H1 (cell line): ENCODE results near the gene ACLY. TPM values are rescaled to one million over a fixed set of nuclear protein-coding genes. Genes with fewer than 3 reads are reported as not detected.
A peak's percentile ranks its signal among the peaks of the same experiment; 100 is the strongest.

ENCODE experiments used
- CTCF ChIA-PET: fragments of 300-600 bp; sonication (Branson Sonifier 250); formaldehyde crosslinking; loops from one replicate; lab custom pipeline; 2021; ENCODE audit not compliant: partially characterized antibody; lab: Charles Lee
- POLR2A ChIA-PET: fragments of 300-600 bp; sonication (Branson Sonifier 250); formaldehyde crosslinking; loops from one replicate; lab custom pipeline; 2021; ENCODE audit warnings: inconsistent platforms; ENCODE audit not compliant: partially characterized antibody; lab: Charles Lee
- DNase-seq, 2 experiments: peaks; one replicate each; pipeline versions ENCODE4 v3.0.0 to v3.0.0-alpha.2; 2010 to 2022; ENCODE audit warnings: low spot score in 2 of 2, low read depth in 1 of 2, mixed read lengths in 1 of 2
- FAIRE-seq: peaks from 2 replicates; lab custom pipeline; 2011; peaks lifted over from hg19 to GRCh38; lab: Jason Lieb, UNC
- H2AFZ ChIP-seq: 2 replicates; pipeline ENCODE4 v1.8.1; 2012; ENCODE audit warnings: low read length, inconsistent platforms
- H2AK5ac ChIP-seq: 2 replicates; pipeline ENCODE4 v1.6.1; 2013; ENCODE audit warnings: low read depth, low read length
- H2BK120ac ChIP-seq: replicated peaks from 2 replicates; pipeline ENCODE3; 2013; ENCODE audit warnings: low read depth, low read length, inconsistent platforms
- H2BK12ac ChIP-seq: 2 replicates; pipeline ENCODE4 v1.6.1; 2013; ENCODE audit warnings: low read depth, low read length
- H2BK15ac ChIP-seq: 2 replicates; pipeline ENCODE4 v1.6.1; 2013; ENCODE audit warnings: low read length
- H2BK20ac ChIP-seq: 2 replicates; pipeline ENCODE4 v1.6.1; 2013; ENCODE audit warnings: low read length
- H2BK5ac ChIP-seq: 2 replicates; pipeline ENCODE4 v1.6.1; 2013; ENCODE audit warnings: low read depth, low read length
- H3K14ac ChIP-seq: 2 replicates; pipeline ENCODE4 v1.6.1; 2013; ENCODE audit warnings: inconsistent platforms; ENCODE audit not compliant: insufficient read length
- H3K18ac ChIP-seq: 2 replicates; pipeline ENCODE4 v1.6.1; 2013; ENCODE audit warnings: low read length; ENCODE audit errors: extremely low read depth
- H3K23ac ChIP-seq: 2 replicates; pipeline ENCODE4 v1.6.1; 2013; ENCODE audit warnings: inconsistent platforms; ENCODE audit not compliant: insufficient read length
- H3K23me2 ChIP-seq: 2 replicates; pipeline ENCODE4 v1.6.1; 2013; ENCODE audit warnings: low read depth, low read length
- H3K27ac ChIP-seq: 2 replicates; pipeline ENCODE4 v1.6.1; 2011; ENCODE audit warnings: low read depth, low read length, inconsistent platforms
- H3K27me3 ChIP-seq, 4 experiments: replicated peaks in 1 of 4; 1 replicate in 1 of 4; 2 replicates in 3 of 4; pipeline versions ENCODE4 v1.6.1 to v1.8.1; 2011 to 2013; ENCODE audit warnings: low read length in 3 of 4, mild to moderate bottlenecking in 3 of 4, inconsistent platforms in 2 of 4, mixed read lengths in 2 of 4, moderate library complexity in 1 of 4; ENCODE audit not compliant: control insufficient read depth in 3 of 4, insufficient read depth in 3 of 4; ENCODE audit errors: extremely low read depth in 1 of 4
- H3K36me3 ChIP-seq, 4 experiments: 2 replicates each; pipeline versions ENCODE4 v1.6.1 to v1.8.1; 2011 to 2013; ENCODE audit warnings: mild to moderate bottlenecking in 4 of 4, low read length in 3 of 4, moderate library complexity in 2 of 4, control low read depth in 1 of 4, inconsistent platforms in 1 of 4; ENCODE audit not compliant: insufficient read depth in 4 of 4, control insufficient read depth in 2 of 4
- H3K4ac ChIP-seq: replicated peaks from 2 replicates; pipeline ENCODE3; 2013; ENCODE audit warnings: low read length, low read depth, mixed read lengths, inconsistent platforms; ENCODE audit not compliant: insufficient read length
- H3K4me1 ChIP-seq, 4 experiments: replicated peaks in 1 of 4; 1 replicate in 1 of 4; 2 replicates in 3 of 4; pipeline versions ENCODE4 v1.6.1 to v1.8.1; 2011 to 2013; ENCODE audit warnings: low read length in 3 of 4, inconsistent platforms in 2 of 4, mixed read lengths in 1 of 4; ENCODE audit not compliant: insufficient read depth in 4 of 4, control insufficient read depth in 3 of 4
- H3K4me2 ChIP-seq, 2 experiments: 2 replicates each; pipeline versions ENCODE4 v1.6.1 to v1.8.1; 2011 to 2013; ENCODE audit warnings: low read depth in 2 of 2, low read length in 2 of 2, control low read depth in 1 of 2, inconsistent platforms in 1 of 2, mild to moderate bottlenecking in 1 of 2; ENCODE audit not compliant: insufficient read depth in 1 of 2
- H3K4me3 ChIP-seq, 4 experiments: fragments of 200-600, 300-600 bp in 1 of 4; sonication (generic), shearing (Covaris generic), sonication (Bioruptor Twin) in 1 of 4; 2 replicates each; pipeline versions ENCODE4 v1.5.1 to v1.8.1; 2011 to 2016; ENCODE audit warnings: low read length in 4 of 4, low read depth in 3 of 4, control low read depth in 2 of 4, inconsistent platforms in 2 of 4, mild to moderate bottlenecking in 2 of 4, mixed read lengths in 1 of 4, moderate library complexity in 1 of 4; ENCODE audit not compliant: insufficient read depth in 2 of 4; ENCODE audit errors: extremely low read depth in 1 of 4
- H3K56ac ChIP-seq: replicated peaks from 2 replicates; pipeline ENCODE3; 2013; ENCODE audit warnings: low read depth, mild to moderate bottlenecking, mixed read lengths, low read length, inconsistent platforms; ENCODE audit not compliant: insufficient read length
- H3K79me1 ChIP-seq: 2 replicates; pipeline ENCODE4 v1.6.1; 2013; ENCODE audit warnings: low read depth, low read length, control low read depth
- H3K79me2 ChIP-seq, 2 experiments: 2 replicates each; pipeline versions ENCODE4 v1.6.1 to v1.8.1; 2012 to 2013; ENCODE audit warnings: low read length in 2 of 2, mild to moderate bottlenecking in 2 of 2, inconsistent platforms in 1 of 2; ENCODE audit not compliant: insufficient read depth in 2 of 2, control insufficient read depth in 1 of 2
- H3K9ac ChIP-seq, 4 experiments: replicated peaks in 1 of 4; 1 replicate in 1 of 4; 2 replicates in 3 of 4; pipeline versions ENCODE4 v1.6.1 to v1.8.1; 2011 to 2013; ENCODE audit warnings: low read depth in 3 of 4, low read length in 3 of 4, control low read depth in 2 of 4, mild to moderate bottlenecking in 2 of 4, moderate library complexity in 2 of 4, inconsistent platforms in 1 of 4; ENCODE audit errors: extremely low read depth in 1 of 4
- H3K9me3 ChIP-seq, 2 experiments: 2 replicates each; pipeline versions ENCODE4 v1.6.1 to v1.8.1; 2012 to 2013; ENCODE audit warnings: mild to moderate bottlenecking in 2 of 2, moderate library complexity in 2 of 2, control low read depth in 1 of 2, inconsistent platforms in 1 of 2, low read depth in 1 of 2, low read length in 1 of 2, mixed read lengths in 1 of 2; ENCODE audit not compliant: insufficient read depth in 2 of 2
- H4K20me1 ChIP-seq, 2 experiments: replicated peaks in 1 of 2; 2 replicates each; pipeline versions ENCODE3 to v1.8.1; 2011 to 2013; ENCODE audit warnings: inconsistent platforms in 2 of 2, low read length in 2 of 2, mild to moderate bottlenecking in 1 of 2; ENCODE audit not compliant: insufficient read depth in 2 of 2, control insufficient read depth in 1 of 2
- H4K5ac ChIP-seq: 2 replicates; pipeline ENCODE4 v1.6.1; 2013; ENCODE audit warnings: low read length, low read depth, mixed read lengths, inconsistent platforms; ENCODE audit not compliant: insufficient read length
- H4K8ac ChIP-seq: 2 replicates; pipeline ENCODE4 v1.8.0; 2013; ENCODE audit warnings: mild to moderate bottlenecking, moderate library complexity, low read length, inconsistent platforms; ENCODE audit not compliant: insufficient read depth; ENCODE audit errors: extremely low read depth
- H4K91ac ChIP-seq: replicated peaks from 2 replicates; pipeline ENCODE3; 2013; ENCODE audit warnings: low read length, mixed read lengths, inconsistent platforms; ENCODE audit not compliant: insufficient read length
- ASH2L ChIP-seq: fragments of 200-600, 300-600 bp; sonication (generic); IDR thresholded peaks from one replicate; pipeline ENCODE4 v1.7.1; 2017; ENCODE audit warnings: low read length
- CEBPB ChIP-seq: IDR thresholded peaks from 2 replicates; pipeline ENCODE4 v1.6.1; 2012; ENCODE audit warnings: low read depth, low read length
- HDAC6 ChIP-seq: IDR thresholded peaks from one replicate; pipeline ENCODE4 v1.7.1; 2012; ENCODE audit warnings: low read depth, mild to moderate bottlenecking, inconsistent platforms, low read length, moderate library complexity
- SAP30 ChIP-seq: fragments of 300-600 bp; sonication (generic); IDR thresholded peaks from 2 replicates; pipeline ENCODE4 v1.7.1; 2012; ENCODE audit warnings: low read length, moderate library complexity, mild to moderate bottlenecking, inconsistent platforms; ENCODE audit not compliant: insufficient read depth, insufficient replicate concordance
- WGBS, 2 experiments: shearing (Covaris generic) in 1 of 2; methylation state at CpG; one replicate each; pipeline versions ENCODE4 v1.1.6 to v1.1.7; 2013 to 2015; ENCODE audit warnings: low lambda C conversion rate in 2 of 2, mixed read lengths in 2 of 2, inconsistent platforms in 1 of 2, low coverage in 1 of 2, missing lambda C conversion rate in 1 of 2; ENCODE audit not compliant: insufficient replicate concordance in 2 of 2, insufficient coverage in 1 of 2, insufficient read length in 1 of 2; ENCODE audit errors: extremely low coverage in 1 of 2, missing lambda C conversion rate in 1 of 2; 5-methylcytosine and 5-hydroxymethylcytosine counted together
- polyA plus RNA-seq, 7 experiments: library from polyadenylated mRNA; depleted of rRNA in 3 of 7; stranded (reverse) in 5 of 7; unstranded in 2 of 7; fragments of >200 nt in 5 of 7; fragments of 200-250 nt in 2 of 7; gene quantifications; 1 replicate in 5 of 7; 2 replicates in 1 of 7; 4 replicates in 1 of 7; pipeline versions ENCODE4 v1.2.1 to v1.2.3, GENCODE V29; 2011 to 2013; ENCODE audit warnings: missing spikeins in 2 of 7, mixed read lengths in 2 of 7
- total RNA-seq: library from RNA; stranded (reverse); fragmentation: NEBNext Ultra II Directional; extraction: Animal tissue kit (Norgen Biotek cat#: 25700); gene quantifications from 2 replicates; pipeline ENCODE4 v1.2.1, GENCODE V29; 2021

ACLY gene
- total and polyA plus RNA-seq, 2 of the 8 experiments (the other 6 are each of a cell fraction or from before 2014, with no cell fraction given): 167 to 393 TPM

DNA sequence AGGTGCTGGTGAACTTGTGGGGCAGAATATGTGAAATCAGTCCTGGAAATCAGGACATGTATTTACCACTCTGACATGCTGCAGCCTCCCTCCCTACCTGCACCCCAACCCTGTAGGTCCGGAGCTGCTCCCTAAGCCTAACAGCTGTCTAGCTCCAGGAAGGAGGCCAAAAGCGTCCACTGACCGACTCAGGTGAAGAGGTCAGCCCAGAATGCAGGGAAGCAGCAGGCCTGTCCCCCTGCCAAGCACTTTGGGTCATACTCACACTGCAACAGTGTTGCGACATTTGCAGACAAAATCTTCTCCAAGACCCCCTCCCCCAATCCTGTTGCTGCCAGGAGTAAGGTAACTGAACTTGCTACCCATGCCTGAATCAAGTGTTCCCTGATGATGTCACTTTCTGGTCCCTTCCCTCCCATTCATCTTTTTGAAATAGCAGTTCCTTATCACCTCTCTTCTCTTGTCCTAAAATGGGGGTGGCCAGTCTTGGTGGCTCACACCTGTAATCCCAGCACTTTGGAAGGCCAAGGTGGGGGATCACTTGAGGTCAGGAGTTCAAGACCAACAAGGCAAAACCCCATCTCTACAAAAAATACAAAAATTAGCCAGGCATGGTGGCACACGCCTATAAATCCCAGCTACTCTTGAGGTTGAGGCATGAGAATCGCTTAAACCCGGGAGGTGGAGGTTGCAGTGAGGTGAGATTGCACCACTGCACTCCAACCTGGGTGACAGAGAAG lies 1.3 kb upstream of the ACLY start:
- FAIRE-seq (no peak), DNase-seq (peak in 1 of 2 experiments; percentile 59)
- H3K4me2 ChIP-seq: peak overlapping the region; percentile 97 to 98
- H3K36me3 ChIP-seq: no peaks in the 10 kb centered on the region
- H2BK15ac ChIP-seq: peak overlapping the region; percentile 65; the same call in 1 of the 2 replicates
- peak overlapping the region; percentile 91 for H2BK12ac ChIP-seq
- H3K4me1 ChIP-seq: peaks cover 13 to 29% (median 22%) of the 10 kb centered on the region in 4 experiments
- POLR2A ChIA-PET: interaction anchor here (1.2 to 8.2 kb wide), 11 partner anchors 10 to 107 kb away, joined by 3 to 67 read pairs (median 5); partner anchors contain the start of genes CNP, DNAJC7, FKBP10 and ODAD4
- H2BK20ac ChIP-seq: peak overlapping the region; percentile 91
- CTCF ChIA-PET: interaction anchor here (2.5 to 16.0 kb wide), 2 partner anchors 10 to 42 kb away, joined by 8 to 205 read pairs; partner anchors contain the start of genes CNP and ODAD4
- peak overlapping the region; percentile 69 for H3K4ac ChIP-seq
- H3K79me2 ChIP-seq: peaks cover 18 to 37% of the 10 kb centered on the region in 2 experiments
- H2AK5ac ChIP-seq: peak overlapping the region; percentile 84; the same call in 1 of the 2 replicates
- peak overlapping the region; percentile 59 to 99 (median 86); a peak in 7 of 8 replicates for H3K4me3 ChIP-seq
- H3K56ac ChIP-seq: no peak overlapping the region
- peak overlapping the region; percentile 68; the same call in 1 of the 2 replicates for H2AFZ ChIP-seq
- peak overlapping the region in 3 of 4 experiments; percentile 34 to 75 (median 67); a peak in 5 of 7 replicates for H3K9ac ChIP-seq
- no peak overlapping the region for H2BK120ac ChIP-seq
- no peaks in the 10 kb centered on the region for H3K27me3 ChIP-seq
- peak overlapping the region; percentile 98 for H2BK5ac ChIP-seq
- peaks cover 8% of the 10 kb centered on the region for H3K79me1 ChIP-seq
- peak overlapping the region; percentile 14 for H4K5ac ChIP-seq
- H3K9me3 ChIP-seq: no peaks in the 10 kb centered on the region
- peak overlapping the region; percentile 26; the same call in 1 of the 2 replicates for H3K18ac ChIP-seq
- WGBS, 2 experiments: 71% methylated on average over 7 of the region's 7 CpGs; no CpG with 5 or more reads in 1 of the 2 experiments
- H3K23me2 ChIP-seq: peaks cover 14% of the 10 kb centered on the region
- no peak overlapping the region for H3K14ac ChIP-seq
- H4K91ac ChIP-seq: peak overlapping the region; percentile 80
- H3K23ac ChIP-seq: no peak overlapping the region
- peaks cover 14 to 22% of the 10 kb centered on the region in 2 experiments for H4K20me1 ChIP-seq
- peak overlapping the region; percentile 62; the same call in 1 of the 2 replicates for H3K27ac ChIP-seq
- TF ChIP-seq CEBPB: peak; percentile 90
- no peak for TF ChIP-seq SAP30
- no peak for TF ChIP-seq HDAC6
- TF ChIP-seq ASH2L: peak; percentile 30
- 0 out of 2 replicates have a peak overlapping the region, but pooled peaks have one; percentile 72 for H4K8ac ChIP-seq
